NCI-H1417 treated with DMSO at 0.1 percent for 48 hours (cell line): ENCODE results near the gene LIMK2.
A peak's percentile ranks its signal among the peaks of the same experiment; 100 is the strongest.
"Not testable (repeated sequence)": the region's sequence is repeated elsewhere in the genome, so short reads cannot be mapped to it uniquely, and the experiment has no call there.

ENCODE experiments used
- DNase-seq: peaks from one replicate; lab custom pipeline; 2025; lab: John Stamatoyannopoulos, UW

LIMK2 gene

GRCh38 chr22:31211862-31212730 is at the start of gene LIMK2:
Gene LIMK2, plus strand, starts transcription at chr22:31212298. Its CDS starts 111 bp downstream, at chr22:31212409.
- peak; percentile 56 for DNase-seq

DNA sequence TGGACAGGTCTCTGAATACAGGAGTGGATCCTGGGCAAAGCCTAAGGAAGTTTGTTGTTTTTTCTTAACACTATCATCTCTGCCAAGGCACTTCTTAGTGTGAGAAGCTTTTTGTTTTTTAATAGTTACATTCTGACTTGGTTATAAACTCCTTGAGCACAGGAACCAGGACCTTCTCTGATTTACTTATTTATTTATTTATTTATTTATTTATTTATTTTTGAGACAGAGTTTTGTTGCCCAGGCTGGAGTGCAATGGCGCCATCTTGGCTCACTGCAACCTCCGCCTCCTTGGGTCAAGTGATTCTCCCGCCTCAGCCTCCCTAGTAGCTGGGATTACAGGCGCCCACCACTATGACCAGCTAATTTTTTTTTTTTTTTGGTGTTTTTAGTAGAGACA is 41.1 kb upstream of the LIMK2 start:
- DNase-seq, result no peak

- not testable (repeated sequence) for DNase-seq
These were observed 40.4 kb upstream of the LIMK2 start for GRCh38 chr22:31171734-31172133.

GRCh38 chr22:31173386-31174145 is 38.5 kb upstream of the LIMK2 start:
- DNase-seq, result no peak

GRCh38 chr22:31176923-31177322 is 35.2 kb upstream of the LIMK2 start:
- DNase-seq, result no peak

- no peak for DNase-seq
These were observed 34.5 kb upstream of the LIMK2 start for GRCh38 chr22:31177420-31178162.

DNA sequence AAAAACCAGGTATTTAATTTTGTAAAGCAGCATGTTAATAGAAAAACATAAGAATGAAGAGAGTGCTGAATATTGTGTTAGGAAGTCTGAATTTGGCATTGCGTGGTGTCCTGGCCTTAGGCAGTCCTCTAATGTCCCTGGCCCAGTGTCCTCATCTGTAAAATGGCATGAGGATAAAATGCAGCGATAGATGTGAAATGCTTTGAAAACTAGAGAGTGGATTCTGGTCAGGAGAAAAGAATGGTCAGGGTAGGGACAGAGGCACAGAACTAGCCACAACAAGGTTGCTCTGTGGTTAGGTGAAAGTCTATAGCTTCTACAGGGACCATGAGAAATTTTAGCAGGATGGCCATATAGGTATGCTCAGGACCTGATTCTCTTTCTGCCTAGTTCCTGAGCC is 33.2 kb upstream of the LIMK2 start:
- no peak for DNase-seq

- no peak for DNase-seq
These were observed 32.8 kb upstream of the LIMK2 start for GRCh38 chr22:31179345-31179744.

DNA sequence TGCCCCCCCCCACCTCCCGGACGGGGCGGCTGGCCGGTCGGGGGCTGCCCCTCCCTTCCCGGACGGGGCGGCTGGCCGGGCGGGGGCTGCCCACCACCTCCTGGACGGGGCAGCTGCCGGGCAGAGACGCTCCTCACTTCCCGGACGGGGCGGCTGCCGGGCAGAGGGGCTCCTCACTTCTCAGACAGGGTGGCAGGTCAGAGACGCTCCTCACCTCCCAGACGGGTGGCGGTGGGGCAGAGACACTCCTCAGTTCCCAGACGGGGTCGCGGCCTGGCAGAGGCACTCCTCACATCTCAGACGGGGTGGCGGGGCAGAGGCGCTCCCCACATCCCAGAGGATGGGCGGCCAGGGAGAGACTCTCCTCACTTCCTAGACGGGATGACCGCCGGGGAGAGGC is 28.1 kb upstream of the LIMK2 start:
- no peak for DNase-seq

GRCh38 chr22:31185056-31185455 is 27.0 kb upstream of the LIMK2 start:
- no peak for DNase-seq

DNA sequence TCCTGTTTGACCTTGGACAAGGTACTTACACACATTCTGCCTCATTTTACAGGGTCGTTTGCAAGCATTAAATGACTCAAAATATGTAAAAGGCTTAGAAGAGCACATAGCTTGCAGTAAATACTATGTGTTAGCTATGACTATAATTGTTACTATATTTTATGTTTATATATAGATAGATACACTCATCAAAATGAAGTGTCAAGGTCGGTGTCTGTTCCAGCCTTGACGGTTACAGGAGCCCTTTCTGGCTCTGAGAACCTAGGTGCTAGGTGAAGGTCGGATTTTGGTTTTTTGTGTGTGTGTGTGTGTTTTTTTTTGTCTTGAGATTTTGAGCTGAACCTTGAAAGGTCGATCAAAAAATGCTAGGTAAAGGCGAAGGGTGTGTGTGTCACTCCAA is 24.5 kb upstream of the LIMK2 start:
- DNase-seq, result no peak

DNA sequence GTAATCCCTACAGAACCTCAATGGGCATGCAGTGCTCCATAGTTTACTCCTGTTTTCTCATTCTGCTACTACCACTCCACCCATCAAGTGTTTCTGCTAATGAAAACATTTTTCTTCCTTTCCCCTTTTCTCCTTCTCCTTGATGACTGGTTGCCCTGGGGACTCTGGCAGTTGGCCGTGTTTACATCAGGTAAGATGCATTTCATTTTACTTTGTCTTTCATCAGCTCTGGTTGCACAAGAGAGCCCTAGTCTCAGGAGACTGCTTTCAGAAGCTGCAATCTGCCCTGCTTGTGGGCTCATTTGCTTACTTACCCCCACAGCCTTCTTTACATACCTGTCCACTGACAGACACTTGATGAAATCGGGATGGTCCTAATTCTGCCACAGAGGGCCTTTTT is 19.6 kb upstream of the LIMK2 start:
- no peak for DNase-seq

DNA sequence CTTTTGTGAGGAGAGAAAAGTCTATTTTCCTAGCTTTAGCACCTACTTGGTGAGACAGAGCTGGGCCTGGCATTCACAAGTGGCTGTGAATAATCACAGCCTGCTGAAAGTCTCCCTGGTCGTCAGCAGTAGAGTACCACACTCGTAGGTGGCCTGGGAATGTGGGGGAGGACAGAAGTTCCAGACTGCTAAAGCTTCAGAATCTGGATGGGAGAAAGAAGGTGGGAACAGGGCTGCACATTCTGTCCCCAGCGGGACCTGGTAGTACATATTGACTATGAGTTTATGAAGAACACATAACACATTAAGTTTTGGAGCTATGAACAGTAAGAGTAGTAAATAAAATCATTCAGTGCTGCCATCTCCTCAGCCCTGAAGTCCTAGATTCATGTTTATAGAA is 19.0 kb upstream of the LIMK2 start:
- DNase-seq, result no peak

GRCh38 chr22:31194681-31195080 is 17.4 kb upstream of the LIMK2 start:
- not testable (repeated sequence) for DNase-seq

DNA sequence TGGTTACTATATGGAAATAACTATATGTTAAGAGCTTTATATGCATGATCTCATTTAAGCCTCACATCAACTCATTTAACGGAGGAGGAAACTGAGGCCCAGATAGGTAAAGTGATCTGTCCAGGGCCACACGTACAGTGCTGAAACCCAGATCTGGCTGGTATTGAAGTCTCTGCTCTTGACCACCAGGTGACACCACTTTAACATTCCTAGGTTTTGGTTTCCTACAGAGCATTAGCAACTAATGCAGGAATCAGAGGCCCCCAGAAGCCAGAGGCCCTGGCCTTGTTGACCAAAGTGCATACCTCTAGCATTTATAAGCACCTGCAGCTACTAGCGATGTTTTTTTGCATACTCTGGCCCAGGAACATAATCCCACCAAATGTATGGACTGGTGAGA is 12.9 kb upstream of the LIMK2 start:
- no peak for DNase-seq

DNA sequence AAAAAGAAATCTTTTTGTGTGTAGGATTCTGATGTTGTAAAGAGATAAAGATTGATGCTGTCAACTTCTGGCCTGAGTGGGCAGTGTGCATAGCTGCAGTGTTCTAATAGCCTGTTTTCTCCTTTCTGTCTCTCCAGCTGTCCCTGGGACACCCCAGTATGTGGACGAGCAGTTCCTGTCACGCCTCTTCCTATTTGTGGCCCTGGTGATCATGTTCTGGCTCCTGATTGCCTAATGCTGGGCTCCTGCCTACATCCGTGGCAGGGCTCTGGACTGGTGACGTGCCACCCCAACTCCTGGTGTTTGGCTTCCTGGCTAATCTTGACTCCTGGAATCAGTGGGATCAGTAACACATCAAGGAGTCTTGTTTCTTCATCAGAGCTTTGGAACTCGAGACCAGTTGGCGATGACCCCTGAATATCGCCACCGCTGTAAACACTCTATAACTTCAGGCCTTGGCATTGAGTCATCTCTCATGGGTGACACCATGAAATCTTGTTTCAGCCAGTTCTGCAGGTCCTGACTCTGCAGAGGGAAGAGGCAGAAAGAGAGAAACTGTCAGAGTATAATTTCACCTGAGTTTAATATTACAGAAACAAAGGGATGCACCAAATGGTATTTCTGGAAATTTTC is 7.6 kb upstream of the LIMK2 start:
- not testable (repeated sequence) for DNase-seq

GRCh38 chr22:31205059-31205458 is 7.0 kb upstream of the LIMK2 start:
- DNase-seq, result not testable (repeated sequence)

- DNase-seq, result not testable (repeated sequence)
These were observed 5.6 kb upstream of the LIMK2 start for GRCh38 chr22:31206460-31206859.

DNA sequence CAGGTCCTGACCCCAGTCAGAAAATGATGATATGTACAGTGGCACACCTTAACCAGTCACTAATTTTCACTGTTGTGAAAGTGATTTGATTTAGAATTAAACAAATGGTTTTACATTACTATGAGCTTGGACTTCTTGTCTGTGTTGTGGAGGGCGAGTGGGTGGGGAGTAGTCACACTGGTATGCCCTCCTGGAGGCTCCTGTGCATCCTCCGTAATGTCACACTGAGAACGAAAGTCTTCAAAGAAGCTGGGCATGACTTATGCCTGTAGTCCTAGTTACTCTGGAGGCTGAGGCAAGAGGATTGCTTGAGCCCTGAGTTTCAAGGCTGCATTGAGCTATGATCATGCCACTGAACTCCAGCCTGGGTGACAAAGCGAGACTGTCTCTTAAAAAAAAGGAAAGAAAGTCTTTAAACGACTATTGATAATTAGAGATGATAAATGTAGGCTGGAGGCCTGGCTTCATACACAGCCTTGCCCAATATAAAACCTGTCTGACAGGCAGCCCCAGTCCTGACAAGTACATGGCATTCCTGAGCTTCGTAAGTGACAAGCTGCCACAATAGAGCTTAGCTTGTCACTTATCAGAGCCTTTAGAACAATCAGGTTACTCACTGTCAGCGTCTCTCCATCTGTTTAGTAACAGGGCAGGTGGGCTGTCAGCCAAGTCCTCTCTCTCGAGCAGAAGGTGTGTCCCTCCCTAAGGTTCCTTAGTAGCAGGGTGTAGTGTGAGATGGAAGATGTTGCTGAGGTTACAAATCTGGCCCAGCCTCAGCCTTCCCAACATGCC is 5.0 kb upstream of the LIMK2 start:
- DNase-seq, result no peak

GRCh38 chr22:31210556-31211421 is 1.3 kb upstream of the LIMK2 start:
- DNase-seq, result no peak
